GM18858 (cell line): Measurements from ENCODE around the gene HCAR1.
"Not testable (repeated sequence)": the region's sequence is repeated elsewhere in the genome, so short reads cannot be mapped to it uniquely, and the experiment has no call there.

Experiments used
- ATAC-seq: cut with Tn5 transposase; IDR thresholded peaks from one replicate; pipeline ENCODE4 v1.9.1; 2021; ENCODE audit not compliant: unreplicated experiment

The HCAR1 gene

GRCh38 chr12:122722387-122722786, 8.3 kb downstream of the HCAR1 start:
- no peak for ATAC-seq

DNA sequence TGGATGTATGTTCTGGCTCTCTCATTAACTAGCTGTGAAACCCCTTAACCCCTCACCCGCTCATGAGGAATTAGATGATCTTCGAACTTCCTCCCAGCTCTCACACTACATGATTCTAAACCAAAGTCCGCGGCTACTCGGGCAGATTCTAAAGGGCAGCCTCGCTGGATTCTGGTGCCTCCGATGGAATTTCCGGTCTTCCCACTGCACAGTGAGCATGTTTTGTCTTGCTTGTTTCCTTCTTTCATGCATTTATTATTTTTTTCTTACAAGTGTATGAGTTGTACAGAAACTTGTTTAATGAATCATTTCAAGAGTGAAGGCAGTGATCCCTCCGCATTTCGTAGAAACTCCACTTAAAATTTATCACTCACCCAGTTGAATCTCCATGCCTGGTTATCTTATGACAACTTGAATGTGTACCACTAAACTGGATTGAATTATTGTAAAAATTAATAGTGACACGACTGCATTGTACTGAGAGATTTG, 9.5 kb downstream of the HCAR1 start:
- no peak for ATAC-seq

DNA sequence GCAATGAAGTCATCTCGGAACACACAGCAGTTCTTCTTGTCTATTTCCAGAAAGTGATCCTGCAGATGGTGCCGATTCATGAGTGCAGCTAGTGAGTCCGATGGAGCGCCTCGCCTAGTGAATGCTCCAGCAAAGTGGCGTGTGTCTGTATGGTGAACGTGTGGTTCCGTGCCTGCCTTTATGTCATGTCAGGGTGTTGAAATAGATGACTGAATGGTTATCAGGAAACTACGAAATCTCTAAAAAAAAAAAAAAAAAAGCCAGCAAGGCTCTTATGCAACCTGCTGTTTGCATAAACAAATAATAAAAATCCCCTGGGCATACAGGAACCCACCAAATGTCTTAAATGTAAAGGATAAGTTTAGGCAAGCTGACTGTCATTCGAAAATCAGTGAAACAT, 14.0 kb downstream of the HCAR1 start, which contains the start of gene HCAR3:
Gene HCAR3 (minus strand): TSS at position 154 of the 400 bp plus-strand sequence. CDS start 74 bp downstream, at position 80.
- ATAC-seq, result not testable (repeated sequence)

DNA sequence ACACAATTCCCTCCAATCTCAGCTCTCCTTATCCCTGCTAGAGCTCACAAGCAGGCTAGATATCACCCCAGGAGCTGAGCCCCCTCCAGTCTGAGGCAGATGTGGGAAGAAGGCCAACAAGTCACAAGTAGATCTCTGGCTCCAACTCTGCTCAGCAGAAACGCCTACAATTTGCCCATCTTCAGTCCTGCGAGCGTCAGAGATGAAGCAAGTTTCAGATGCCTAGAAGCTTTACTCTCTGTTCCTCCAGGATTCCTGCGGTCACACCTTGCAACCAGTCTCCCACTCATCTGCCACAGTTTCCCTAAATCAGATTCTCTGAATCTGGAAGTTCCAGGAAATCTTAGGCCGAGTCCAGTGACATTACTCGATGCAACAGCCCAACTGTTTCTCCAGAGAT, 15.4 kb downstream of the HCAR1 start:
- ATAC-seq, result not testable (repeated sequence)

DNA sequence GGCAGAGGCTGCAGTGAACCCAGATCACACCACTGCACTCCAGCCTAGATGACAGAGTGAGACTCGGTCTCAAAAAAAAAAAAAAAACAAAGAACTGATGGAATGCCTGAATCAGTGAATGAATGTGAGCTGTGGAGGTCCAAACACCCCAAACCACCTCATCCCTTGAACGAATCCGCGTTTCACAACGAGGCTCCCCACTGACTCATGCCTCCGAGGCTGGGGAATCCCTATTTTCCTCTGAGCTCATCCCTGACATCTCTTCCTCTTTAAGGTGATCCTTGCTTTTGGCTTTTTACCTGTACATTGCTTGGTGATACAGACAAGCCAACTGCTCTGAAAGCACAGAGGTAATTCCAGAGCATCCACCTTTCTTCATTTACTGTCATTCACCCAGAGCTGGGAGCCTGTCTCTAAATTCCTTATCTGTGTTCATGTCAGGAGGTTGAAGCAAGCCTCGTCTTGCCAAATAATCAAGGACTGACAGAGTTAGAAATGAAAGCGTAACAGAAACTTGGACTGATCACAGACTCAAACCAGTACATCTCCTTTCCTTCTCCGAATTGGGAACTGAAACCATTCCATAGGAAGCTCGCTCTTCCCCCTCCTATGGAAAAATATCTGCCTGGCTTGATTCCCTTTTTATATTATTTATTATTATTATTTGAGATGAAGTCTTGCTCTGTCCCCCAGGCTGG, 17.0 kb downstream of the HCAR1 start:
- ATAC-seq, result not testable (repeated sequence)

GRCh38 chr12:122711266-122711665, 19.4 kb downstream of the HCAR1 start:
- not testable (repeated sequence) for ATAC-seq

DNA sequence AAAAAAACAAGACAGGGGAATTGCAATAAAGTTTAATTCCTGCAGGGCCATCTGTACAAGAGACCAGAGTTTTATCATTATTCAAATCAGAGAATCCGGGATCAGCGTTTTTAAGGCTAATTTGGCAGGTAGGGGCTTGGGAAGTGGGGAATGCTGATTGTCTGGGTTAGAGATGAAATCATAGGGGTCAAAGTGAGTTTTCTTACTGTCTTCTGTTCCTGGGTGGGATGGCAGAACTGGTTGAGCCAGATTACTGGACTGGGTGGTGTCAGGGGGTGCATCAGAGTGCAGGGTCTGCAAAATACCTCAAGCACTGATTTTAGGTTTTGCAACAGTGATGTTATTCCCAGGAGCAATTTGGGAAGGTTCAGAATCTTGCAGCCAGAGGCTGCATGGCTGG, 20.3 kb downstream of the HCAR1 start:
- not testable (repeated sequence) for ATAC-seq

DNA sequence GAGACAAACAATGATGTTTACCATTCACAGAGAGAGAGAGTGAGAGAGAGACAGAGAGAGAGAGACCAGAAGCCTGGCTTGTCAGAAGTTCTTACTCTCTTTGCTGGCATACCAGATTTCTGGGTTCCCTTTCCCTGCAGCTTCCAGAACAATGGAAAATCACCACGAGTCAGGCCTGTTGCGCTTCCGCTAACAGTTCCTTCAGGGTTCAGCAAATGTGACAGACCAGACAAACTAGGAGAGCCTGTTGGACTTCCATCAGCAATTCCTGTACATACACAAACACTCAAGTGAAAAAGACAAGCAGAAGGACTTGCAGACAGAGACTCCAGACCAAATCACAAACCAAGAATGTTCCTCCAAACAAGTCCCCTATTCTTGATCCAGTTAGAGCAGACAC, 21.4 kb downstream of the HCAR1 start:
- ATAC-seq, result not testable (repeated sequence)

DNA sequence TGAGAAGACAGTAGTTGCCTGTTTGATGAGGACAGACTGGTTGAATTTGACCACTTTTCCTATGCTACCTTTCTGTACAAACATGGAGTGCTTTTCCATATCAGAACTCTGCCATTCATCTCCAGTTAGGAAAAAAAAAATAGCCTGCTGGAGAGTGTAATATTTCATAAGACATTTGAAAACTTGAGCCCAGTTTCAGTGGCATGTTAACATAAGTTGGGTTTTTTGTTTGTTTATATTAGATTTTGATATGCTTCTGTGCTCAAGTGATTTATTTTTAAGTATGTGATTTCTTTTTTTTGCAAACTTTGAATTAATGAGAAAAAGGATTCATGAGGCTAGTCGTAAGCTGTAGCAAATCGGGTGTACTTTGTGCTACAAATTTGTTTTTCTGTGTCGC, 26.8 kb downstream of the HCAR1 start:
- not testable (repeated sequence) for ATAC-seq

- ATAC-seq, result not testable (repeated sequence)
Measured at GRCh38 chr12:122702890-122703611, 27.6 kb downstream of the HCAR1 start, which contains the start of gene HCAR2. HCAR2 (minus strand) TSS chr12:122703357; CDS start chr12:122703283, 74 bp downstream.

DNA sequence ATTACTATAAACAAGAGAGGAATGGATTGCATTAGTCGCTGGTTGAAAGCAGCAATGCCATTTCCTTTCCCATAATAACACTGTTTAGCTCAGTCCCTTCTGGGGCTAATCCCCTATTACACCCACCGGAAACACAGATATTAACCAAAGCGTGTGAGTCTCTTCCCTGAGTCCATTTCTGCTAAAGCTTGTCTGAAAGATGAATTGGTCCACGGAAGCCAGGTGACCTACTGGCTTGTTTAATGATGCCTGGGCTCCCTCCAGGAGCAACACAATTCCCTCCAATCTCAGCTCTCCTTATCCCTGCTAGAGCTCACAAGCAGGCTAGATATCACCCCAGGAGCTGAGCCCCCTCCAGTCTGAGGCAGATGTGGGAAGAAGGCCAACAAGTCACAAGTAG, 29.2 kb downstream of the HCAR1 start:
- not testable (repeated sequence) for ATAC-seq

DNA sequence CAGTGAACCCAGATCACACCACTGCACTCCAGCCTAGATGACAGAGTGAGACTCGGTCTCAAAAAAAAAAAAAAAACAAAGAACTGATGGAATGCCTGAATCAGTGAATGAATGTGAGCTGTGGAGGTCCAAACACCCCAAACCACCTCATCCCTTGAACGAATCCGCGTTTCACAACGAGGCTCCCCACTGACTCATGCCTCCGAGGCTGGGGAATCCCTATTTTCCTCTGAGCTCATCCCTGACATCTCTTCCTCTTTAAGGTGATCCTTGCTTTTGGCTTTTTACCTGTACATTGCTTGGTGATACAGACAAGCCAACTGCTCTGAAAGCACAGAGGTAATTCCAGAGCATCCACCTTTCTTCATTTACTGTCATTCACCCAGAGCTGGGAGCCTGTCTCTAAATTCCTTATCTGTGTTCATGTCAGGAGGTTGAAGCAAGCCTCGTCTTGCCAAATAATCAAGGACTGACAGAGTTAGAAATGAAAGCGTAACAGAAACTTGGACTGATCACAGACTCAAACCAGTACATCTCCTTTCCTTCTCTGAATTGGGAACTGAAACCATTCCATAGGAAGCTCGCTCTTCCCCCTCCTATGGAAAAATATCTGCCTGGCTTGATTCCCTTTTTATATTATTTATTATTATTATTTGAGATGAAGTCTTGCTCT, 30.5 kb downstream of the HCAR1 start:
- ATAC-seq, result not testable (repeated sequence)

DNA sequence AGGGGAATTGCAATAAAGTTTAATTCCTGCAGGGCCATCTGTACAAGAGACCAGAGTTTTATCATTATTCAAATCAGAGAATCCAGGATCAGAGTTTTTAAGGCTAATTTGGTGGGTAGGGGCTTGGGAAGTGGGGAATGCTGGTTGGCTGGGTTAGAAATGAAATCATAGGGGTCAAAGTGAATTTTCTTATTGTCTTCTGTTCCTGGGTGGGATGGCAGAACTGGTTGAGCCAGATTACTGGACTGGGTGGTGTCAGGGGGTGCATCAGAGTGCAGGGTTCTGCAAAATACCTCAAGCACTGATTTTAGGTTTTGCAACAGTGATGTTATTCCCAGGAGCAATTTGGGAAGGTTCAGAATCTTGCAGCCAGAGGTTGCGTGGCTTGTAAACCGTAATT, 33.7 kb downstream of the HCAR1 start:
- ATAC-seq, result not testable (repeated sequence)

DNA sequence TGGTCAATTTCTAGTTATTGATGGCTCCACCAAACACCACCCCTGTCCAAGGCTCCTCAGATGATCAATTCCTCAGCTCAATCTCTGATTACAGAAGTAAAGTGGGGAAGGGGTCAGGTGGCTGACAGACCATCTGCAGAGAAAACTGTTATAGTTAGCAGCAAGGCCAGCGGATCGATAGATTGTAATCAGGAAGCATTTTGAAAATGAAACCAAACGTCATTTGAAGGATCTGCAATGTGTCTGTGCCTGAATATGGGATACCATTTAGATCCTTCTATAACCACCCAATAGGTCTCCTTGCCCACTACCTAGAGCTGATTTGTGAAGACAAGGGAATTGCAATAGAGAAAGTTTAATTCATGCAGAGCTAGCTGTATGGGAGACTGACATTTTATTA, 39.1 kb downstream of the HCAR1 start:
- ATAC-seq, result no peak

DNA sequence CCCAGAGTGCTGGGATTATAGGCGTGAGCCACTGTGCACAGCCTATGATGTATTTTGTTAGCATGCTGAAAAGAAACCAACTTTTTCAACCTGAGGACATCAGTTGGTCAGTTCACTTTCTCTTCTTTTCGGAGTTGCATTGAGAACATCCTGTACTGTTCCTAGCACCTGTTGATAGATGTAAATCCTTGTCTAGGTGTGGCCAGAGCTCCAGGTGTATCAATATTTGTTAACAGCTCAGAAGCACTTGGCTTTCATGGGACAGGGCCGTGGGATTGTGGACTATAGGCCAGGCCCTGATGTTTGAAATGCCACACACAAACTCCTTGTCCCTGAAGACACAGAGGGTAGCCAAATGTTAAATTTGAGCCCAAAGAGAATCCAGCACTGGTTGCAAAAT, 42.4 kb downstream of the HCAR1 start:
- no peak for ATAC-seq

GRCh38 chr12:122687086-122687485, 43.6 kb downstream of the HCAR1 start:
- ATAC-seq, result no peak

- ATAC-seq, result no peak
Measured at GRCh38 chr12:122686538-122686937, 44.1 kb downstream of the HCAR1 start.

DNA sequence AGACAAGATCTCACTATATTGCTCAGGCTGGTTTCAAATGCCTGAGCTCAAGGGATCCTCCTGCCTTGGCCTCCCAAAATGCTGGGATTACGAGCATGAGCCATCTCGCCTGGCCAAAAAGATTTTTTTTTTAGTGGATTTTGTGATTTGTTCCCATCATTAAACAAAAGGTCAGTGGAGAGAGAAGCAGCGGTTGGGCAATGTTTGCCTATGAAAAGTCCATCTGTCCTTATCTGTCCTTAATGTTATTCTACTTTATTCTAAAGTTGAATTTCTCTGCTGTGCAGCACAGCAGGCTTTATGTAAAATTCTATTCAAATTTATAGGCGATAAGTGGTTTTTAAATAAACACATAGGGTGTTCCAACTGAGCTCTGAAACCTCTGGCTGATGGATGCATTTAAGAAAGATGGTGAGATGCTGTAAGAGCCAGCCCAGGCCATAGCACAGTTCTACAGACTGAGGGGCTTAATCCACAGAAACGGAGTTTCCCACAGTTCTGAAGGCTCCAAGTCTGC, 46.3 kb downstream of the HCAR1 start:
- ATAC-seq, result no peak

- no peak for ATAC-seq
Measured at GRCh38 chr12:122681814-122682213, 48.8 kb downstream of the HCAR1 start.

DNA sequence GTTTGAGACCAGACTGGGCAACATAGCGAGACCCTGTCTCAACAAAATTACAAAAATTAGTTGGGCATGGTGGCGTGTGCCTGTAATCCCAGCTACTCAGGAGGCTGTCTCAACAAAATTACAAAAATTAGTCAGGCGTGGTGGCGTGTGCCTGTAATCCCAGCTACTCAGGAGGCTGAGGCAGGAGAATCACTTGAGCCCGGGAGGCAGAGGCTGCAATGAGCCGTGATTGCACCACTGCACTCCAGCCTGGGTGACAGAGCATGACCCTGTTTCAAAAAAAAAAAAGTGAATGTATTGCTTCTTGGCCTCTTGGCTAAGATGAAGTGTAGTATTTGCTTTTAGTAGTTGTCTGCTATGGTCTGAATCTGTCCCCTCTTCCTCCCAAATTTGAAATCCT, 49.7 kb downstream of the HCAR1 start:
- not testable (repeated sequence) for ATAC-seq

DNA sequence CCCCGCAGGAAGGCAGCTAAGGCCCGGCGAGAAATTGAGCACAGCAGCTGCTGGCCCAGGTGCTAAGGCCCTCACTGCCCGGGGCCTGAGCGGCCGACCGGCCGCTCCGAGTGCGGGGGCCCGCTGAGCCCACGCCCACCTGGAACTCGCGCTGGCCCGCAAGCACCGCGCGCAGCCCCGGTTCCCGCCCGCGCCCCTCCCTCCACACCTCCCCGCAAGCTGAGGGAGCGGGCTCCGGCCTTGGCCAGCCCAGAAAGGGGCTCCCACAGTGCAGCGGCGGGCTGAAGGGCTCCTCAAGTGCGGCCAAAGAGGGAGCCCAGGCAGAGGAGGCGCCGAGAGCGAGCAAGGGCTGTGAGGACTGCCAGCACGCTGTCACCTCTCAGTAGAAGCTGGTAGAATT, 53.9 kb downstream of the HCAR1 start:
- ATAC-seq, result not testable (repeated sequence)
